HL-60 (cell line): ENCODE data around the gene TMEM116.
A peak's percentile ranks its signal among the peaks of the same experiment; 100 is the strongest.

Experiments used
- DNase-seq, 2 experiments: peaks; one replicate each; pipeline ENCODE4 v3.0.0-alpha.2; 2010 to 2020; ENCODE audit warnings: low read depth in 1 of 2, low spot score in 1 of 2
- H3K27ac ChIP-seq: fragments of 250-450 bp; sonication (Bioruptor Pico); replicated peaks from 2 replicates; pipeline ENCODE4 v1.5.1; 2020; ENCODE audit warnings: mild to moderate bottlenecking, moderate library complexity
- H3K27me3 ChIP-seq: fragments of 250-450 bp; sonication (Bioruptor Pico); 2 replicates; pipeline ENCODE4 v1.5.1; 2021; ENCODE audit warnings: mild to moderate bottlenecking, moderate library complexity; ENCODE audit not compliant: insufficient read depth, poor library complexity, severe bottlenecking
- H3K4me3 ChIP-seq: replicated peaks from 2 replicates; pipeline ENCODE4 v1.5.1; 2011; ENCODE audit warnings: mild to moderate bottlenecking, control low read depth, low read length; ENCODE audit not compliant: insufficient read depth
- CTCF ChIP-seq: IDR thresholded peaks from one replicate; pipeline ENCODE4 v1.5.1; 2011; ENCODE audit warnings: low read length, control low read depth, inconsistent platforms; ENCODE audit not compliant: insufficient read depth
- GABPA ChIP-seq: IDR thresholded peaks from 2 replicates; pipeline ENCODE4 v1.6.1; 2012; ENCODE audit warnings: low read depth
- POLR2AphosphoS5 ChIP-seq: IDR thresholded peaks from 2 replicates; pipeline ENCODE4 v1.6.1; 2012; ENCODE audit warnings: low read depth
- REST ChIP-seq: IDR thresholded peaks from 2 replicates; pipeline ENCODE4 v1.6.1; 2012; ENCODE audit warnings: low read depth; ENCODE audit not compliant: insufficient replicate concordance
- SPI1 ChIP-seq: IDR thresholded peaks from 2 replicates; pipeline ENCODE4 v1.6.1; 2012; ENCODE audit warnings: low read depth, mild to moderate bottlenecking, borderline replicate concordance

TMEM116 gene

GRCh38 chr12:111981987-111982386 lies 31.0 kb downstream of the TMEM116 start:
- Histone ChIP-seq H3K27me3 (no peaks in the 10 kb centered on the region), H3K4me3 (no peak overlapping the region), H3K27ac (no peak overlapping the region)
- no peak for DNase-seq
- TF ChIP-seq CTCF: no peak
- no peak for TF ChIP-seq POLR2AphosphoS5
- TF ChIP-seq REST: no peak
- TF ChIP-seq GABPA: no peak
- no peak for TF ChIP-seq SPI1

DNA sequence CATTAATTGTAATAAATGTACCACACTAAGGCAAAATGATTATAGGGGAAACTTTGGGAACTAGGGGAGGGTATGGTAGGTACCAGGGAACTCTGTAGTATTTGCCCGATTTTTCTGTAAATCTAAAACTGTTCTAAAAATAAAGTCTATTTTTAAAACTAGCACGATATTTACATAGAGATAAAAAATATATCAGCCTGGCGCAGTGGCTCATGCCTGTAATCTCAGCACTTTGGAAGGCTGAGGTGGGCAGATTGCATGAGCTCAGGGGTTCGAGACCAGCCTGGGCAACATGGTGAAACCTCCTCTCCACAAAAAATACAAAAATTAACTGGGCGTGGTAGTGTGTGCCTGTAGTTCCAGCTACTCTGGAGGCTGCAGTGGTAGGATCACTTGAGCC lies 32.4 kb downstream of the TMEM116 start:
- Histone ChIP-seq H3K27ac (no peak overlapping the region), H3K4me3 (no peak overlapping the region), H3K27me3 (no peaks in the 10 kb centered on the region)
- DNase-seq: no peak
- TF ChIP-seq CTCF: no peak
- TF ChIP-seq POLR2AphosphoS5: no peak
- TF ChIP-seq GABPA: no peak
- no peak for TF ChIP-seq SPI1
- no peak for TF ChIP-seq REST

DNA sequence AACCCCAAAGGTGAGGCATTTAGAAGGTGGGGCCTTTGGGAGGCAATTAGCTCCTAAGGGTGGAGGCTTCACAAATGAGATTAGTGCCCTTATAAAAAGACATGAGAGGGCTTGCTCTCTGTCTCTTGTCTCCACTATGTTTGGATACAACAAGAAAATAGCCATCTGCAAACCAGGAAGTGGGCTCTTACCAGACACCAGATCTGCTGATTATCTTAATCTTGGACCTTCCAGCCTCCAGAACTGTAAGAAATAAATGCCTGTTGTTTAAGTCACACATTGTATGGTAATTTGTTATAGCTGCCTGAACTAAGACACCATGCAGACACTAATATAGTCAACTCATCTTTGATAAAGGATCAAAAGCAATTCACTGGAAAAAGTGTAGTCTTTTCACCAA lies 34.4 kb downstream of the TMEM116 start:
- H3K4me3 ChIP-seq: no peak overlapping the region
- no peak overlapping the region for H3K27ac ChIP-seq
- no peaks in the 10 kb centered on the region for H3K27me3 ChIP-seq
- DNase-seq: no peak
- TF ChIP-seq SPI1: peak; percentile 20; the same call in 1 of the 2 replicates
- TF ChIP-seq REST: no peak

- TF ChIP-seq POLR2AphosphoS5: no peak
- TF ChIP-seq REST: no peak
- no peak for TF ChIP-seq GABPA
- no peak for TF ChIP-seq SPI1
- TF ChIP-seq CTCF: no peak
- Histone ChIP-seq H3K27ac (no peak overlapping the region), H3K4me3 (no peak overlapping the region), H3K27me3 (no peaks in the 10 kb centered on the region)
- no peak for DNase-seq
Measured at GRCh38 chr12:111976860-111977259, 36.1 kb downstream of the TMEM116 start.
